Heart right ventricle (tissue), 16 donors: Measurements from ENCODE around the gene VWA5B2. TPM values are rescaled to one million over a fixed set of nuclear protein-coding genes. Genes with fewer than 3 reads are reported as not detected.

Experiments used
- ATAC-seq, 8 donors: fragments of 200-7000 bp; cut with Tn5 transposase; one replicate each; pipeline ENCODE4 v1.9.1; 2020; ENCODE audit warnings: mild to moderate bottlenecking in 8 of 8, moderate library complexity in 8 of 8, moderate number of reproducible peaks in 1 of 8
- DNase-seq, 2 donors: peaks; one replicate each; pipeline ENCODE4 v3.0.0-alpha.2; 2020
- H3K27ac ChIP-seq, 10 donors: fragments of 200-600 bp; sonication (generic) in 2 of 10; one replicate each; pipeline versions ENCODE4 v1.5.0 to v1.8.0; 2020 to 2022; ENCODE audit warnings: mild to moderate bottlenecking in 3 of 10
- H3K27me3 ChIP-seq, 7 donors: fragments of 200-600 bp; one replicate each; pipeline ENCODE4 v1.8.0; 2021 to 2022; ENCODE audit warnings: mild to moderate bottlenecking in 2 of 7
- H3K36me3 ChIP-seq, 9 donors: fragments of 200-600 bp; sonication (generic) in 1 of 9; one replicate each; pipeline versions ENCODE4 v1.5.0 to v1.8.0; 2020 to 2022; ENCODE audit warnings: mild to moderate bottlenecking in 2 of 9
- H3K4me1 ChIP-seq, 9 donors: fragments of 200-600 bp; sonication (generic) in 1 of 9; one replicate each; pipeline versions ENCODE4 v1.5.0 to v1.8.0; 2020 to 2022; ENCODE audit warnings: mild to moderate bottlenecking in 4 of 9
- H3K4me3 ChIP-seq, 10 donors: fragments of 200-600 bp; sonication (generic) in 2 of 10; one replicate each; pipeline versions ENCODE4 v1.5.0 to v1.8.0; 2020 to 2022; ENCODE audit warnings: mild to moderate bottlenecking in 7 of 10, moderate library complexity in 2 of 10
- H3K9me3 ChIP-seq, 11 donors: fragments of 200-600 bp in 10 of 11; sonication (generic) in 2 of 11; one replicate each; pipeline versions ENCODE4 v1.5.0 to v1.8.0; 2013 to 2022; ENCODE audit warnings: mild to moderate bottlenecking in 2 of 11, control low read depth in 1 of 11, moderate library complexity in 1 of 11
- CTCF ChIP-seq, 9 donors: fragments of 200-600 bp; sonication (generic) in 2 of 9; IDR thresholded peaks; one replicate each; pipeline versions ENCODE4 v1.5.0 to v1.8.0; 2021 to 2022; ENCODE audit warnings: antibody characterized with exemption in 9 of 9, mild to moderate bottlenecking in 5 of 9, moderate library complexity in 1 of 9
- WGBS, 2 donors: extraction: QIAGEN DNeasy Blood & Tissue Kit; methylation state at CpG; one replicate each; pipeline ENCODE4 v1.1.7; 2013; ENCODE audit warnings: inconsistent platforms in 1 of 2; 5-methylcytosine and 5-hydroxymethylcytosine counted together
- intact Hi-C, 10 donors: fragments of 100-400 bp; cut with DNase I; formaldehyde crosslinking; loops; one replicate each; pipeline versions ENCODE4 v1.11.1 to v1.14.2; 2022
- long read RNA-seq, 3 donors: library from polyadenylated mRNA; unstranded; transcript quantifications; one replicate each; pipeline ENCODE4 v2.0.0, GENCODE V29; 2020 to 2021
- polyA plus RNA-seq, 2 donors: library from polyadenylated mRNA; stranded (reverse); fragments of 200-250 nt; gene quantifications; one replicate each; pipeline ENCODE4 v1.2.3, GENCODE V29; 2013
- total RNA-seq, 10 donors: library from RNA; stranded (reverse); fragmentation: NEBNext Ultra II Directional in 3 of 10; extraction: Animal tissue kit (Norgen Biotek cat#: 25700) in 3 of 10; gene quantifications; one replicate each; pipeline versions ENCODE4 v1.2.1 to v1.2.4, GENCODE V29; 2021 to 2023
- donor health status: Arrhythmogenic right ventricular cardiomyopathy.
- donor health status: ischemic (EF 13 %, LVEDD 7.1; RV severe dilation, severe dysfunction).
- donor health status: healthy with polysubstance abuse.
- donor health status: DM: no; HTN: yes; CAD: no.
- donor health status: DM: no; HTN: no; CAD: no.
- donor health status: ischemic (EF 25% LVEDD 6.9; RV normal size, moderate dysfunction).
- donor health status: ischemic (EF 25% LVEDD 5.7; RV mildly dilated, moderate dysfunction).
- donor health status: healthy.
- donor health status: DM: yes; HTN: yes; CAD: no.
- donor health status: Ischemic cardiomyopathy.
- donor health status: ischemic (EF 35%, LVEDD 5.7; RV mildly dilated, moderate dysfunction).
- donor health status: nonischemic (EF 11% LVEDD 7.7; RV severe dilation, severe dysfunction).
- donor health status: DM: yes; HTN: yes; CAD: no.
- donor health status: PGD.
- donor health status: ischemic (EF 29% LVEDD 5.4; RV normal size, mild dysfunction).
- donor health status: nonischemic (EF 23%, LVEDD 6.1; RV moderate dilation, normal function).

VWA5B2 gene
- total RNA-seq, result under 1 TPM in 1 of 10 donors, not detected in 9; 0.09 TPM
- under 1 TPM in 1 of 2 donors, not detected in 1; 0.03 TPM for polyA plus RNA-seq
- long read RNA-seq, donor 1, result 0 reads
- long read RNA-seq, donor 2, result 0 reads
- long read RNA-seq, donor 3, result 0 reads

- Histone ChIP-seq H3K27me3 (peaks cover 17 to 90% (median 52%) of the 10 kb centered on the region in 7 donors), H3K36me3 (no peaks in the 10 kb centered on the region), H3K27ac (no peak within 1 kb of the TSS), H3K9me3 (no peaks in the 10 kb centered on the region), H3K4me1 (peaks cover 0 to 20% (median 11%) of the 10 kb centered on the region in 9 donors), H3K4me3 (peak within 1 kb of the TSS; percentile 38 to 69 (median 54))
- intact Hi-C loops, result no loop called here
- TF ChIP-seq CTCF (IDR thresholded peaks at IDR 0.05), result peak in 8 of 9 donors; percentile 5 to 45 (median 29)
- DNase-seq (peak; percentile 36 to 67), ATAC-seq (peak; percentile 84 to 91 (median 87))
- 0 to 1% methylated on average over 53 to 66 of the region's 66 CpGs for WGBS, 2 donors
Measured at GRCh38 chr3:184229394-184230080, at the start of gene VWA5B2. VWA5B2 (plus strand) TSS chr3:184229585; CDS start chr3:184230529, 944 bp downstream.

- WGBS, 2 donors, result 90 to 91% methylated on average over 6 of the region's 6 CpGs
- H3K36me3 ChIP-seq, result peaks cover 10 to 84% (median 76%) of the 10 kb centered on the region in 9 donors
- no peak overlapping the region for H3K4me3 ChIP-seq
- ATAC-seq, result no peak
- H3K27ac ChIP-seq, result peak overlapping the region in 1 of 10 donors; percentile 53
- no peaks in the 10 kb centered on the region for H3K9me3 ChIP-seq
- H3K27me3 ChIP-seq, result no peaks in the 10 kb centered on the region
- H3K4me1 ChIP-seq, result peaks cover 13 to 56% (median 36%) of the 10 kb centered on the region in 9 donors
- no peak for DNase-seq
- intact Hi-C loops, result loop anchor here in 3 of 10 donors (10.0 kb wide), 3 partner anchors 65 to 155 kb away; partner anchors contain the start of genes ALG3 (in 2 of the 3), EEF1AKMT4 (in 2 of the 3), EIF4G1 (in 1 of the 3) and FAM131A (in 1 of the 3)
- no peak for TF ChIP-seq CTCF (IDR thresholded peaks at IDR 0.05)
Measured at GRCh38 chr3:184180165-184180564, 49.2 kb upstream of the VWA5B2 start.

- ATAC-seq (no peak), DNase-seq (no peak)
- TF ChIP-seq CTCF (IDR thresholded peaks at IDR 0.05), result no peak
- 95 to 97% methylated on average over 9 of the region's 9 CpGs for WGBS, 2 donors
- Histone ChIP-seq H3K4me3 (no peak overlapping the region), H3K36me3 (peaks cover 10 to 84% (median 76%) of the 10 kb centered on the region in 9 donors), H3K27me3 (no peaks in the 10 kb centered on the region), H3K4me1 (peaks cover 16 to 50% (median 28%) of the 10 kb centered on the region in 9 donors), H3K27ac (no peak overlapping the region), H3K9me3 (no peaks in the 10 kb centered on the region)
- intact Hi-C loops, result loop anchor here in 3 of 10 donors (10.0 kb wide), 3 partner anchors 63 to 153 kb away; partner anchors contain the start of genes ALG3 (in 2 of the 3), EEF1AKMT4 (in 2 of the 3), EIF4G1 (in 1 of the 3) and FAM131A (in 1 of the 3)
Measured at GRCh38 chr3:184181596-184181995, 47.8 kb upstream of the VWA5B2 start.

- Histone ChIP-seq H3K9me3 (no peaks in the 10 kb centered on the region), H3K36me3 (peaks cover 10 to 80% (median 59%) of the 10 kb centered on the region in 9 donors), H3K4me1 (peaks cover 11 to 47% (median 31%) of the 10 kb centered on the region in 9 donors), H3K4me3 (no peak overlapping the region), H3K27me3 (no peaks in the 10 kb centered on the region), H3K27ac (peak overlapping the region in 1 of 10 donors; percentile 6)
- 77 to 79% methylated on average over 5 of the region's 5 CpGs for WGBS, 2 donors
- intact Hi-C loops, result loop anchor here in 4 of 10 donors (2.0 to 10.0 kb wide), 5 partner anchors 47 to 151 kb away; partner anchors contain the start of genes ALG3 (in 2 of the 4), EEF1AKMT4 (in 2 of the 4), EIF2B5 (in 1 of the 4) and EIF4G1 (in 1 of the 4)
- ATAC-seq, result no peak
- no peak for TF ChIP-seq CTCF (IDR thresholded peaks at IDR 0.05)
- DNase-seq, result no peak
Measured at GRCh38 chr3:184183679-184184078, 45.7 kb upstream of the VWA5B2 start.
